Measurements from ENCODE around the gene RHPN2.

GRCh38 chr19:32988724-32989123 is 76.0 kb downstream of the RHPN2 start:
- no peak for TF ChIP-seq CREB1 (CRISPR knock-in tag; IDR thresholded peaks at IDR 0.05; ENCODE audit: low read depth)
- no peak for TF ChIP-seq CTCF (conservative IDR thresholded peaks at IDR 0.05; ENCODE audit: low read depth in 2 of 2)
- no peak for TF ChIP-seq POLR2AphosphoS5 (IDR thresholded peaks at IDR 0.05; ENCODE audit: low read depth)
- no peak for TF ChIP-seq EZH2 (IDR thresholded peaks at IDR 0.05; ENCODE audit: low read depth, unreplicated experiment)
- no peak for TF ChIP-seq ZNF114 (CRISPR knock-in tag; IDR thresholded peaks at IDR 0.05)
- no peak for TF ChIP-seq REST (IDR thresholded peaks at IDR 0.05; ENCODE audit: unreplicated experiment)
- TF ChIP-seq EZH2phosphoT487 (IDR thresholded peaks at IDR 0.05; ENCODE audit: unreplicated experiment): no peak
- no peak for TF ChIP-seq ZNF462 (CRISPR knock-in tag; IDR thresholded peaks at IDR 0.05)
- no peak for TF ChIP-seq ZNF331 (CRISPR knock-in tag; IDR thresholded peaks at IDR 0.05; ENCODE audit: low read depth)
- TF ChIP-seq JUNB (IDR thresholded peaks at IDR 0.05; ENCODE audit: unreplicated experiment): no peak
- no peak for TF ChIP-seq ETS1 (IDR thresholded peaks at IDR 0.05)
- TF ChIP-seq NANOG (IDR thresholded peaks at IDR 0.05; ENCODE audit: borderline replicate concordance): no peak
- TF ChIP-seq STAT1 (IDR thresholded peaks at IDR 0.05; ENCODE audit: unreplicated experiment): no peak
